NCI-H69 (cell line): ENCODE measurements around the gene CNTNAP3B.
"Not testable (repeated sequence)": the region's sequence is repeated elsewhere in the genome, so short reads cannot be mapped to it uniquely, and the experiment has no call there.

Experiments used
- DNase-seq: peaks from one replicate; lab custom pipeline; 2025; lab: John Stamatoyannopoulos, UW

Gene CNTNAP3B

GRCh38 chr9:41977965-41978600 lies 151.1 kb downstream of the CNTNAP3B start:
- DNase-seq: not testable (repeated sequence)

GRCh38 chr9:41974906-41975305 lies 154.3 kb downstream of the CNTNAP3B start:
- not testable (repeated sequence) for DNase-seq

- not testable (repeated sequence) for DNase-seq
These were observed 176.2 kb downstream of the CNTNAP3B start for GRCh38 chr9:41953007-41953406.

- DNase-seq: not testable (repeated sequence)
These were observed 187.5 kb downstream of the CNTNAP3B start for GRCh38 chr9:41941738-41942137.

- DNase-seq: not testable (repeated sequence)
These were observed 191.1 kb downstream of the CNTNAP3B start for GRCh38 chr9:41938143-41938542.

- DNase-seq: not testable (repeated sequence)
These were observed 193.5 kb downstream of the CNTNAP3B start for GRCh38 chr9:41935727-41936126.

GRCh38 chr9:41929172-41929571 lies 200.1 kb downstream of the CNTNAP3B start:
- not testable (repeated sequence) for DNase-seq

GRCh38 chr9:41917374-41917773 lies 211.9 kb downstream of the CNTNAP3B start:
- DNase-seq: not testable (repeated sequence)

GRCh38 chr9:41905488-41905887 lies 223.7 kb downstream of the CNTNAP3B start:
- DNase-seq: not testable (repeated sequence)

GRCh38 chr9:41902762-41903161 lies 226.5 kb downstream of the CNTNAP3B start:
- not testable (repeated sequence) for DNase-seq

- not testable (repeated sequence) for DNase-seq
These were observed 230.4 kb downstream of the CNTNAP3B start for GRCh38 chr9:41898720-41899343.

GRCh38 chr9:41874557-41874956 lies 254.7 kb downstream of the CNTNAP3B start:
- not testable (repeated sequence) for DNase-seq

GRCh38 chr9:41855422-41855821 lies 273.8 kb downstream of the CNTNAP3B start:
- not testable (repeated sequence) for DNase-seq

GRCh38 chr9:41851848-41852740 lies 277.1 kb downstream of the CNTNAP3B start:
- DNase-seq: not testable (repeated sequence)

- DNase-seq: not testable (repeated sequence)
These were observed 281.4 kb downstream of the CNTNAP3B start for GRCh38 chr9:41847829-41848228.
